CD14-positive monocyte (primary cell): ENCODE measurements around the gene TMED9. TPM values are rescaled to one million over a fixed set of nuclear protein-coding genes. Genes with fewer than 3 reads are reported as not detected.

Experiments
- DNase-seq, 3 donors: peaks; one replicate each; pipeline ENCODE4 v3.0.0-alpha.2; 2011 to 2022
- H2AFZ ChIP-seq: 2 replicates; pipeline ENCODE4 v1.6.0; 2012; ENCODE audit warnings: mild to moderate bottlenecking, low read depth, low read length, inconsistent platforms; ENCODE audit not compliant: insufficient read depth, poor library complexity, severe bottlenecking
- H3K27ac ChIP-seq, 2 donors: 1 replicate in 1 of 2; 2 replicates in 1 of 2; pipeline ENCODE4 v1.5.1; 2012 to 2013; ENCODE audit warnings: low read length in 2 of 2, control low read depth in 1 of 2, inconsistent platforms in 1 of 2, low read depth in 1 of 2, mild to moderate bottlenecking in 1 of 2
- H3K27me3 ChIP-seq, 2 donors: one replicate each; pipeline versions ENCODE4 v1.6.0 to v1.6.1; 2011 to 2013; ENCODE audit warnings: low read length in 2 of 2; ENCODE audit not compliant: control insufficient read depth in 2 of 2, insufficient read depth in 2 of 2
- H3K36me3 ChIP-seq, 2 donors: replicated peaks in 1 of 2; 1 replicate in 1 of 2; 2 replicates in 1 of 2; pipeline versions ENCODE4 v1.5.1 to v1.6.1; 2012 to 2013; ENCODE audit warnings: low read length in 2 of 2, control low read depth in 1 of 2, inconsistent platforms in 1 of 2, mild to moderate bottlenecking in 1 of 2; ENCODE audit not compliant: insufficient read depth in 2 of 2, control insufficient read depth in 1 of 2
- H3K4me1 ChIP-seq, 2 donors: 1 replicate in 1 of 2; 2 replicates in 1 of 2; pipeline versions ENCODE4 v1.5.1 to v1.6.1; 2012 to 2013; ENCODE audit warnings: low read length in 2 of 2, control low read depth in 1 of 2, inconsistent platforms in 1 of 2, mild to moderate bottlenecking in 1 of 2, moderate library complexity in 1 of 2; ENCODE audit not compliant: insufficient read depth in 2 of 2, control insufficient read depth in 1 of 2
- H3K4me2 ChIP-seq: replicated peaks from 2 replicates; pipeline ENCODE3; 2012; ENCODE audit warnings: low read length, moderate library complexity, mild to moderate bottlenecking; ENCODE audit not compliant: poor library complexity, severe bottlenecking; ENCODE audit errors: extremely low read depth
- H3K4me3 ChIP-seq, 3 experiments: fragments of 200-600 bp in 1 of 3; sonication (generic) in 1 of 3; replicated peaks in 1 of 3; 1 replicate in 2 of 3; 2 replicates in 1 of 3; pipeline ENCODE4 v1.5.1; 2011 to 2013; ENCODE audit warnings: low read length in 3 of 3, mild to moderate bottlenecking in 3 of 3, control low read depth in 2 of 3, low read depth in 2 of 3, inconsistent platforms in 1 of 3, moderate library complexity in 1 of 3
- H3K79me2 ChIP-seq: 2 replicates; pipeline ENCODE4 v1.6.0; 2012; ENCODE audit warnings: mild to moderate bottlenecking, control low read depth, inconsistent platforms, low read length, moderate library complexity; ENCODE audit not compliant: insufficient read depth
- H3K9ac ChIP-seq: 2 replicates; pipeline ENCODE4 v1.6.0; 2017; ENCODE audit warnings: low read length, mild to moderate bottlenecking; ENCODE audit not compliant: insufficient read depth, poor library complexity, severe bottlenecking
- H3K9me3 ChIP-seq, 2 donors: replicated peaks in 1 of 2; 1 replicate in 1 of 2; 2 replicates in 1 of 2; pipeline versions ENCODE4 v1.5.1 to v1.6.1; 2012 to 2013; ENCODE audit warnings: low read length in 2 of 2, control low read depth in 1 of 2; ENCODE audit not compliant: control insufficient read depth in 1 of 2, insufficient read depth in 1 of 2
- H4K20me1 ChIP-seq: 2 replicates; pipeline ENCODE4 v1.6.0; 2012; ENCODE audit warnings: mild to moderate bottlenecking, low read length, control low read depth, moderate library complexity; ENCODE audit not compliant: insufficient read depth
- H3K27ac Mint-ChIP-seq, 7 donors: one replicate each; pipeline ENCODE4 v1.8.0; 2020; ENCODE audit warnings: mild to moderate bottlenecking in 7 of 7, mixed read lengths in 7 of 7, moderate library complexity in 6 of 7, inconsistent platforms in 2 of 7
- H3K27me3 Mint-ChIP-seq, 3 donors: one replicate each; pipeline ENCODE4 v1.8.0; 2021 to 2022; ENCODE audit warnings: low read depth in 3 of 3, mild to moderate bottlenecking in 3 of 3, mixed read lengths in 3 of 3, moderate library complexity in 3 of 3, inconsistent platforms in 1 of 3
- H3K36me3 Mint-ChIP-seq, 2 donors: one replicate each; pipeline ENCODE4 v1.8.0; 2020; ENCODE audit warnings: mixed read lengths in 2 of 2, inconsistent platforms in 1 of 2, mild to moderate bottlenecking in 1 of 2
- H3K4me1 Mint-ChIP-seq: one replicate; pipeline ENCODE4 v1.8.0; 2020; ENCODE audit warnings: mild to moderate bottlenecking, mixed read lengths
- H3K4me3 Mint-ChIP-seq, 2 donors: one replicate each; pipeline ENCODE4 v1.8.0; 2020; ENCODE audit warnings: mild to moderate bottlenecking in 2 of 2, mixed read lengths in 2 of 2, moderate library complexity in 1 of 2
- H3K9me3 Mint-ChIP-seq, 7 donors: one replicate each; pipeline ENCODE4 v1.8.0; 2020 to 2022; ENCODE audit warnings: mixed read lengths in 7 of 7, mild to moderate bottlenecking in 6 of 7, moderate library complexity in 6 of 7, inconsistent platforms in 2 of 7
- WGBS: methylation state at CpG from one replicate; pipeline ENCODE4 v1.1.5; 2013; ENCODE audit warnings: missing lambda C conversion rate; ENCODE audit not compliant: insufficient coverage; 5-methylcytosine and 5-hydroxymethylcytosine counted together
- intact Hi-C, 2 donors: fragments of 100-400 bp; cut with micrococcal nuclease; formaldehyde crosslinking; loops; one replicate each; pipeline versions ENCODE4 v1.15.0 to v1.15.1; 2023
- polyA plus RNA-seq, 3 donors: library from polyadenylated mRNA; depleted of rRNA in 1 of 3; unstranded in 2 of 3; stranded (reverse) in 1 of 3; fragments of 300-500 nt in 2 of 3; fragments of >200 nt in 1 of 3; fragmentation: Illumina TruSeq in 2 of 3; gene quantifications; 1 replicate in 2 of 3; 2 replicates in 1 of 3; pipeline ENCODE4 v1.2.3, GENCODE V29; 2012 to 2021
- TF ChIP-seq, protein P1 (sequence below): fragments of 200-600 bp; IDR thresholded peaks from one replicate; pipeline ENCODE4 v1.8.0; 2022; ENCODE audit warnings: antibody characterized with exemption, mild to moderate bottlenecking

Gene TMED9
- polyA plus RNA-seq, 3 donors, result 98.2 to 150 (median 136) TPM

DNA sequence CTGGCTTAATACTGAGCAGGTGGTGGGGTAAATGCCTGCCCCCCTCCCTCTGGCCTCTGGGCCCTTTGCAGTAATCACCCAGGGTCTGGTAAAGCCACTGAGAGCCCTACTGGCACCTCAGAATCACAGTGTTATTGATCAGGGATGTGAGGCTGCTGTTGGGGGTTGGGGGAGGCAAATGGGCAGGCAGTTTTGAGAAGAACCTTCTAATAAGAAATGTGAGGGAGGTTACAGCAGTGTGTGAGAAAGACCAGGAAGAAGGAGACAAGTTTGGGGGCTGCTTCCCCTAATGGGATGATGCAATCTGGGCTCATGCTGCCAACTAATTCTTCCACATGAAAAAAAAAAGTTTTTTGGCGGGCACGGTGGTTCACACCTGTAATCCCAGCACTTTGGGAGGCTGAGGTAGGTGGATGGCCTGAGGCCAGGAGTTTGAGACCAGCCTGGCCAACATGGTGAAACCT is 4.8 kb downstream of the TMED9 start:
- H3K27me3 ChIP-seq, result no peaks in the 10 kb centered on the region
- H3K79me2 ChIP-seq, result peaks cover 37% of the 10 kb centered on the region
- Mint-ChIP-seq H3K27ac (peak overlapping the region in 2 of 7 donors; percentile 55 to 60), H3K36me3 (peaks cover 33 to 38% of the 10 kb centered on the region in 2 donors), H3K9me3 (peaks cover 0 to 1% (median 0%) of the 10 kb centered on the region in 7 donors), H3K4me1 (peaks cover 45% of the 10 kb centered on the region), H3K27me3 (peaks cover 0 to 3% (median 0%) of the 10 kb centered on the region in 3 donors), H3K4me3 (no peak overlapping the region)
- peaks cover 33 to 39% of the 10 kb centered on the region in 2 donors for H3K36me3 ChIP-seq
- no peak for DNase-seq
- TF ChIP-seq, protein P1, sequence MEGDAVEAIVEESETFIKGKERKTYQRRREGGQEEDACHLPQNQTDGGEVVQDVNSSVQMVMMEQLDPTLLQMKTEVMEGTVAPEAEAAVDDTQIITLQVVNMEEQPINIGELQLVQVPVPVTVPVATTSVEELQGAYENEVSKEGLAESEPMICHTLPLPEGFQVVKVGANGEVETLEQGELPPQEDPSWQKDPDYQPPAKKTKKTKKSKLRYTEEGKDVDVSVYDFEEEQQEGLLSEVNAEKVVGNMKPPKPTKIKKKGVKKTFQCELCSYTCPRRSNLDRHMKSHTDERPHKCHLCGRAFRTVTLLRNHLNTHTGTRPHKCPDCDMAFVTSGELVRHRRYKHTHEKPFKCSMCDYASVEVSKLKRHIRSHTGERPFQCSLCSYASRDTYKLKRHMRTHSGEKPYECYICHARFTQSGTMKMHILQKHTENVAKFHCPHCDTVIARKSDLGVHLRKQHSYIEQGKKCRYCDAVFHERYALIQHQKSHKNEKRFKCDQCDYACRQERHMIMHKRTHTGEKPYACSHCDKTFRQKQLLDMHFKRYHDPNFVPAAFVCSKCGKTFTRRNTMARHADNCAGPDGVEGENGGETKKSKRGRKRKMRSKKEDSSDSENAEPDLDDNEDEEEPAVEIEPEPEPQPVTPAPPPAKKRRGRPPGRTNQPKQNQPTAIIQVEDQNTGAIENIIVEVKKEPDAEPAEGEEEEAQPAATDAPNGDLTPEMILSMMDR, result no peak
- no peaks in the 10 kb centered on the region for H3K9me3 ChIP-seq
- no peak overlapping the region for H3K4me3 ChIP-seq
- H2AFZ ChIP-seq, result no peak overlapping the region
- intact Hi-C loops, result loop anchor here (5.0 to 10.0 kb wide), 3 partner anchors 40 to 292 kb away; partner anchors contain the start of genes MXD3 (in 1 of the 2), PRELID1 (in 1 of the 2) and RAB24 (in 1 of the 2)
- no peak overlapping the region for H3K4me2 ChIP-seq
- no peak overlapping the region for H3K9ac ChIP-seq
- H4K20me1 ChIP-seq, result peaks cover 39% of the 10 kb centered on the region
- no CpG with 5 or more reads among the region's 2 CpGs for WGBS
- peaks cover 31 to 44% of the 10 kb centered on the region in 2 donors for H3K4me1 ChIP-seq
- H3K27ac ChIP-seq, result no peak overlapping the region

DNA sequence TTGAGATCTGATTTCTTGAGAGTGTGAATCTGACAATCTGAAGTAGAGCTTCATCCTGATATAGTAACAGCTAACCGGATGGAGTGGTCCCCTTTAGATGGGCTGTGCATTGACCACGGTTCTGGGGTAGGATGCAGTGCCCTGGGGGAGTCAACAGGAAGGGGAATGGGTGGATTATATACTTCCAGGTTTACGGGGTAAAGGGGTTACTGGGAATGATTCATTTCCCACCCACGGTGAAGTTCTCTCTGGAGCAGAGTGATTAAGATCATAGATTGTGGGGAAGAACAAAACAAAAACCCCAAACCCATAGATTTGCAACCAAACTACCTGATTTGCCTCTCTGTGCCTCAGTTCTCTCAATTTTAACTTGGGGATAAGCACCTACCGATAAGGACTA is 6.5 kb downstream of the TMED9 start:
- Histone ChIP-seq H3K27ac (no peak overlapping the region), H4K20me1 (peaks cover 34% of the 10 kb centered on the region), H3K9ac (no peak overlapping the region), H3K9me3 (no peaks in the 10 kb centered on the region), H3K4me3 (no peak overlapping the region), H2AFZ (no peak overlapping the region), H3K4me1 (peaks cover 20 to 32% of the 10 kb centered on the region in 2 donors), H3K4me2 (no peak overlapping the region), H3K79me2 (peaks cover 24% of the 10 kb centered on the region), H3K27me3 (no peaks in the 10 kb centered on the region), H3K36me3 (peaks cover 31 to 35% of the 10 kb centered on the region in 2 donors)
- H3K4me1 Mint-ChIP-seq, result peaks cover 38% of the 10 kb centered on the region
- no peak overlapping the region for H3K27ac Mint-ChIP-seq
- no peak for DNase-seq
- intact Hi-C loops, result loop anchor here (5.0 to 10.0 kb wide), 3 partner anchors 41 to 294 kb away; partner anchors contain the start of genes MXD3 (in 1 of the 2), PRELID1 (in 1 of the 2) and RAB24 (in 1 of the 2)
- WGBS, result 80% methylated on average over 1 of the region's 5 CpGs
- peaks cover 0 to 1% (median 0%) of the 10 kb centered on the region in 7 donors for H3K9me3 Mint-ChIP-seq
- TF ChIP-seq, protein P1, result no peak
- H3K36me3 Mint-ChIP-seq, result peaks cover 34 to 36% of the 10 kb centered on the region in 2 donors
- peaks cover 0 to 3% (median 1%) of the 10 kb centered on the region in 3 donors for H3K27me3 Mint-ChIP-seq
- no peak overlapping the region for H3K4me3 Mint-ChIP-seq
